Activated CD4-positive, CD25-positive, alpha-beta regulatory T cell treated with anti-CD3 and anti-CD28 coated beads, Interleukin-2, amount 50 U/mL, for 16 hours (primary cell): Measurements from ENCODE around the gene SNTG2.
"Not testable (repeated sequence)": the region's sequence is repeated elsewhere in the genome, so short reads cannot be mapped to it uniquely, and the experiment has no call there.

ENCODE experiments used
- DNase-seq: peaks from one replicate; pipeline ENCODE4 v3.0.0-alpha.2; 2020; ENCODE audit warnings: low read depth, low spot score

The SNTG2 gene

DNA sequence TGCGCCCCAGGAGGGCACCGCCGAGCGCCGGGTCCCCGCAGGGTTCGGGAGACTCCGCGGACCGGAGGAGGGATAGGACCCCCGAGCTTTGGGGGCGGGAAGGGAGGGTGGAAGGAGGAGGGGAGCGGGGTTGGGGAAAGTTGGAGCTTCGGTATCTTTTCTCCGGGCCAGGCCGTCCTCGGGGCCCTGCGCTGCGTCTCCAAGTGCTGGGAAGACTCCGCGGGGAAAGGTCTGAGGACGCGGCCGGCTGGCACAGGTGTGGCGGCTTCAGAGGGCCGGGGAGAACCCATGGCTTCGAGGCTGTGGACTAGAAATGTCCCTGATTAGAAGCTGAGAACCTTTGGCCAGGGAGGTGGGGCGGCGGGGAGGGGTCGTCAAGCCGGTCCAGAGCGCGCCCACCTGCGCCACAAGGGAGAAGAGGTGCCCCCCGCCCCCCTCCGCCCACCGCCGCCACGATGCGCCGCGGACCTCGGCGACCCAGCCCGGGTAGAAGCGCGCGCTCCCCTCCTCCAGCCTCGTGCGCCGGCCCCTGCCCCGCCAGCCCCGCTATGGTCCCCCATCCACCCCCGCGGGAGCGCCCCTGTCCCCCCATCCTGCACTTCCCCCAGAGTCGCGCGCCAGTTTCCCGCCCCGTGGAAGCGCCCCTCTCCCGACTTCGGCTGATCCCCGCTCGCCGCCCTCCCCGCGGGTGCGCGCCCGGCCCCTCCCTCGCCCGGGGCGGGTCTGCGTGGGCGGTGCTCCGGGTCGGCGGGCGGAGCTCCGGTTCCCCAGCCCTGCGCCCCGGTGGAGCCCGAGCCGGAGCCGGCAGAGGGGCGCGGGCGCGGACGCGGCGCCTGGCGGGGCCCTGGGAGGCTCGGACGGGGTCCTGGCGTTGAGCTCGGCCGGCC, at the start of gene SNTG2:
Gene SNTG2, plus strand, starts transcription at position 770 of the 887 bp plus-strand sequence. CDS start 148 bp downstream, outside the sequence.
- DNase-seq: no peak

- DNase-seq: no peak
Measured at GRCh38 chr2:902584-902983, 48.1 kb upstream of the SNTG2 start.

GRCh38 chr2:903223-903900, 47.3 kb upstream of the SNTG2 start:
- DNase-seq: no peak

- no peak for DNase-seq
Measured at GRCh38 chr2:904246-905024, 46.2 kb upstream of the SNTG2 start.

DNA sequence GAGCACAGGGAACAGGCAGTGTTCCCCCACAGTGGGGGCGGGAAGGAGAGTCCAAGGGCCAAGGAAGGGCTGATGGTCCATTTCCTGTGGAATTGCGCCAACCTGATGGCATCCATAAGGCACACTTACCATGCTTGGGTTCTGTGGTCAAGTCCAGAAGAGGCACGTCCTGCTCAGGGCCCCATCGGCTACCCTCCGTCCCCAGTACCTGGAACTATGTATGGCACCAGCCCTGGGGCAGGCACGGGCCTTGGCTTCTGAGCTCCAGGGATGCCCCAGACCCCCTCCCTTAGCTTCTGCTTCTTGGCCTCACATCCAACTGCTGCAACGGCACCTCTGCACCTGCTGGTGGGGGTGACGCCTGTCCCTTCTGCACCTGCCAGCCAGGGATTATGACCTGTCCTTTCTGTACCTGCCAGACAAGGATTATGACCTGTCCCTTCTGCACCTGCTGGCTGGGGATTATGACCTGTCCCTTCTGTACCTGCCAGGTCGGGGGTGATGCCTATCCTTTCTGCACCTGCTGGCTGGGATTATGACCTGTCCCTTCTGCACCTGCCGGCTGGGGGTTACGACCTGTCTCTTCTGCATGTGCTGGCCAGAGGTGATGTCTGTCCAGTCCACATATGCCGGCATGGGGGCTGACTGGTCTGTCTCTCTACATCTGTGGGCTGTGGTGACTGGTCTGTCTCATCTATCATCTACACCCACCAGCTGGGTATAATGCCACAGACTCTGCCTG, 45.4 kb upstream of the SNTG2 start:
- DNase-seq: no peak

- no peak for DNase-seq
Measured at GRCh38 chr2:905833-906140, 44.9 kb upstream of the SNTG2 start.

- DNase-seq: no peak
Measured at GRCh38 chr2:907706-908105, 42.9 kb upstream of the SNTG2 start.

- no peak for DNase-seq
Measured at GRCh38 chr2:908568-908967, 42.1 kb upstream of the SNTG2 start.

- not testable (repeated sequence) for DNase-seq
Measured at GRCh38 chr2:909764-910379, 40.8 kb upstream of the SNTG2 start.

- no peak for DNase-seq
Measured at GRCh38 chr2:910698-911097, 40.0 kb upstream of the SNTG2 start.

- no peak for DNase-seq
Measured at GRCh38 chr2:915979-916378, 34.7 kb upstream of the SNTG2 start.

DNA sequence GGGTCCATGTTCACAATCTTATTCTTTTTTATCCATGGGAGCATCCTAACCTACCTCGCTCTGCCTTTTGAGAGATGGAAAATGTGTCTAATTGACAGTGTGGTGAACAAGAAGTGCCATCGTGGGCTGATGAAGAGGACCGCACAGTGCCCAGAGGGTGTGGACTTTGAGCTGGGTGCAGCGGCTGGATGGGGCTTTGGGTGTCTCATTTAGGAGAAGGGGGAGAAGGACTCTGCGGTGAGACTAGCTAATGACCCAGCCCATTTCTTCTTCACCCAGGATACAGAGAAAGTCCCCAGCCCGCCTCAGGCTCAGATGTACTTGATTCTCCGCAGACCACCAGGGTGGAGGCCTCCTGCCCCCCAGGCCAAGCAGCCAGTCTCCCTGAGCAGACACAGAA, 33.7 kb upstream of the SNTG2 start:
- DNase-seq: no peak

DNA sequence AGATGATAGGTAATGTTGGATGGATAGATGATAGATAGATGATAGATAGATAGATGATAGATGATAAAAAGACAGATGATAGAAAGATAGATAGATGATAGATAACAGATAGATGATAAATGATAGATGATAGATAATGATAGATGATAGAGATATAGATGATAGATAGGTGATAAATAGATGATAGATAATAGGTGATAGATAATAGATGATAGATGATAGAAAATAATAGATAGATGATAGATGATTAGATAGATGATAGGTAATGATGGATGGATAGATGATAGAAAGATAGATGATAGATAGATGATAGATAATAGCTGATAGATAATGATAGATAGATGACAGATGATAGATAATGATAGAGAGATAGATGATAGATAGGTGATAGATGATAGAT, 31.0 kb upstream of the SNTG2 start:
- no peak for DNase-seq

DNA sequence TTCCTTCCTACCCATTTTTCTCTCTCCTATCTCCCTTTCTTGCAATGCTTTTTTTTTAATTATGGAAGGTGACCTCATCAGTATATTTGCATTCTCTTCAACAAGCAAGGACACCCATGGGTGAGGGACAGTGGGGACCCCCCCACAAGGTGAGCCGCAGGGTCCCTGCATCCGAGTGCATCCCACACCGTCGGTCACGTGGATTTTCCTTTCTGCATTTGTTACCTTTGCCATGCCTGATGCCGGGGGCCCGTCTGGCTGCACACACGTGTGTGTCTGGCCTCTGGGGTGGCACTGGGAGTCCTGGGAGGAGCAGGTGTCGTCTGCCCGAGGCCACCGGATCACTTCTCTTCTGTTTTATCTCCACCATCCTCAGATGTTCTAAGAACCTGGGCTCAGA, 30.1 kb upstream of the SNTG2 start:
- no peak for DNase-seq

DNA sequence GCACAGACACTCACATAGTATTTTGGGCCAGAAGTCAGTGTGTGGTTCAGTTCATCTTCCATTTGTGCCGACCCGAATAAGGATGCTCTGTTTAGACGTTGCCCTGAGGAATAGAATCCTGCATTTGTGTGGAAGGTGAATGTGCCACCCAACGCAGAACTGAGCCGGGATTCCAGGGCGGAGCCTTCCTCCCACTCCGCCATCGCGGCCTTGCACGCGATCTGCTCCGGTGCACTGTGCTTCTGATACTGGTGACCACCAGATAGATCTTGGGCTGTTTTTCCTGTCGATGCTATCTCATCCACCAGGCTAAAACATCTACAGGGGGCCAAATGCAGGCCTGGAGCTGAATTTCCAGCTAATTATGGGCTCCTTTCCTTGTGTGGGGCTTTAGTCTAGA, 29.6 kb upstream of the SNTG2 start:
- no peak for DNase-seq

GRCh38 chr2:922185-922584, 28.5 kb upstream of the SNTG2 start:
- DNase-seq: no peak

GRCh38 chr2:923832-924601, 26.6 kb upstream of the SNTG2 start:
- no peak for DNase-seq

DNA sequence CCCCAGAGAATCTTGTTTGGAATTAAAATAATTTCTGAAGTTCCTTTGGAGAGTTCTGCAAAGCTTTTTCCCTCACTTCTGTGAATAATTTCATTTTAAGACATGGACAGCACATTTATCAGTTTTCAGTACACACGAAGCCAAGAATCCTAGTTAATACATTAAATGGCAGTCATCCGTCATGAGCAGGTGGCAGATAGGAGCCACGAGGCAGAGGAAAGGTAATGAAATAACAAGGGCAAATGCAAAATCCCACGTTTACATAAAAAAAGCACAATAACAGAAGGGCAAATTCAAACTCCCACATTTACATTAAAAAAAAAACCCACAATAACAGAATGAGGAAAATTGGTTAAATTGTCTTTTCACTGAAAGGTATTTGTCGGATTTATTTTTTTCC, 25.9 kb upstream of the SNTG2 start:
- no peak for DNase-seq

GRCh38 chr2:925309-925708, 25.3 kb upstream of the SNTG2 start:
- DNase-seq: no peak

DNA sequence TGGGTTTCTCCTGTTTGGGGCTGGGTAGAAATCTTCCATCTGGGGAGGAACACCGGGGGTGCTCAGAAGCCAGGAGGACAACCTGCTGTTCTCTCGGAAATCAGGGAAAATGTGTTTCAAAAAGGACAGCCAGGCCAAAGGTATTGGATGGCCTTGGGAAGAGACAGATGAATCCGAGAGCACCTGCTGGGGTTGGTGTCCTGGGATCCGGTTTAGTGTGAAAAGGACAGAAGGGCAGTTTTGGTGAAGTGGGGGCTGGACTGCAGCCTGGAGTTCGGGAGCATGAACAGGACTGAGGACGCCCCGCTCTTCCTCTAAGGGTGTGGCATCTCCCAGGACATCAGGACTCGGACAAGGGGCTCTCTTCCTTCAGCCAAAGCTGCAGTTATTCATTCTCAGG, 24.9 kb upstream of the SNTG2 start:
- DNase-seq: no peak
